Left lung (tissue), 10 donors: ENCODE results near the gene ENKD1. TPM values are rescaled to one million over a fixed set of nuclear protein-coding genes. Genes with fewer than 3 reads are reported as not detected.

Experiments
- ATAC-seq: fragments of 200-7000 bp; cut with Tn5 transposase; one replicate; pipeline ENCODE4 v1.9.1; 2020; ENCODE audit warnings: moderate library complexity
- DNase-seq, 4 donors: peaks; one replicate each; pipeline ENCODE4 v3.0.0-alpha.2; 2013 to 2020
- H3K27ac ChIP-seq, 2 donors: fragments of 200-600 bp; sonication (generic) in 1 of 2; one replicate each; pipeline versions ENCODE4 v1.5.0 to v1.8.0; 2020 to 2021
- H3K27me3 ChIP-seq, 2 donors: fragments of 200-600 bp; sonication (generic) in 1 of 2; one replicate each; pipeline versions ENCODE4 v1.5.0 to v1.8.0; 2020 to 2021
- H3K36me3 ChIP-seq, 2 donors: fragments of 200-600 bp; sonication (generic) in 1 of 2; one replicate each; pipeline versions ENCODE4 v1.5.0 to v1.8.0; 2020 to 2021
- H3K4me1 ChIP-seq, 2 donors: fragments of 200-600 bp; one replicate each; pipeline ENCODE4 v1.8.0; 2021
- H3K4me3 ChIP-seq, 2 donors: fragments of 200-600 bp; sonication (generic) in 1 of 2; one replicate each; pipeline versions ENCODE4 v1.5.0 to v1.8.0; 2020 to 2021; ENCODE audit warnings: mild to moderate bottlenecking in 1 of 2
- H3K9me3 ChIP-seq, 2 donors: fragments of 200-600 bp; sonication (generic) in 1 of 2; one replicate each; pipeline versions ENCODE4 v1.5.0 to v1.8.0; 2020 to 2021
- intact Hi-C, 2 donors: fragments of 100-400 bp; cut with DNase I; formaldehyde crosslinking; loops; one replicate each; pipeline versions ENCODE4 v1.11.2 to v1.14.2; 2022
- polyA plus RNA-seq, 6 donors: library from polyadenylated mRNA; unstranded; fragments of 120-200 nt; gene quantifications; one replicate each; pipeline ENCODE4 v1.2.1, GENCODE V29; 2013; ENCODE audit not compliant: insufficient read length in 6 of 6
- total RNA-seq, 2 donors: library from RNA; stranded (reverse); fragmentation: NEBNext Ultra II Directional; extraction: Animal tissue kit (Norgen Biotek cat#: 25700); gene quantifications; one replicate each; pipeline ENCODE4 v1.2.1, GENCODE V29; 2021
- TF ChIP-seq, protein P1 (sequence below), 2 donors: fragments of 200-600 bp; sonication (generic) in 1 of 2; IDR thresholded peaks; one replicate each; pipeline versions ENCODE4 v1.5.0 to v1.8.0; 2021; ENCODE audit warnings: antibody characterized with exemption in 2 of 2
- donor health status: DM: no; HTN: yes; CAD: no.
- donor health status: DM: no; HTN: no; CAD: no.

The ENKD1 gene
- total and polyA plus RNA-seq, 8 donors: 11.2 to 26.0 (median 22.0) TPM

DNA sequence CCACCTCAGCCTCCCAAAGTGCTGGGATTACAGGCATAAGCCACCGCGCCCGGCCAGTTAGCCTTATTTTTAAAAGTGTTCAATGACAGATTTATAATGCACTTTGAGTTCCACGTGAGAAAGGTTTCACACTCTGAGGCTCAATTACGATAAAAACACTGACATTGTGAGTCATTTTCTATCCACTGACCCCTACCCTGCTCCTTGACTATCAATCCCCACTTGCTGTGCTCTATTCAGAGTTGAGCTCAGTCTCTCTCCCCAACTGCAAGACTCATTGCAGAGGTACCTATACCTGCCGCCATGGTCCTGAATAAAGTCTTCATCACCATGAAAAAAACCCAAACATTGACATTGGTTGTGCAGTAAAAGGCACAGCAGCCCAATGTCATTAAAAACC lies 44.1 kb upstream of the ENKD1 start:
- Histone ChIP-seq H3K9me3 (no peaks in the 10 kb centered on the region), H3K27me3 (no peaks in the 10 kb centered on the region), H3K36me3 (no peaks in the 10 kb centered on the region), H3K27ac (no peak overlapping the region), H3K4me3 (no peak overlapping the region), H3K4me1 (peaks cover 0 to 23% of the 10 kb centered on the region in 2 donors)
- no peak for ATAC-seq
- intact Hi-C loops: no loop called here
- no peak for DNase-seq
- TF ChIP-seq, protein P1, sequence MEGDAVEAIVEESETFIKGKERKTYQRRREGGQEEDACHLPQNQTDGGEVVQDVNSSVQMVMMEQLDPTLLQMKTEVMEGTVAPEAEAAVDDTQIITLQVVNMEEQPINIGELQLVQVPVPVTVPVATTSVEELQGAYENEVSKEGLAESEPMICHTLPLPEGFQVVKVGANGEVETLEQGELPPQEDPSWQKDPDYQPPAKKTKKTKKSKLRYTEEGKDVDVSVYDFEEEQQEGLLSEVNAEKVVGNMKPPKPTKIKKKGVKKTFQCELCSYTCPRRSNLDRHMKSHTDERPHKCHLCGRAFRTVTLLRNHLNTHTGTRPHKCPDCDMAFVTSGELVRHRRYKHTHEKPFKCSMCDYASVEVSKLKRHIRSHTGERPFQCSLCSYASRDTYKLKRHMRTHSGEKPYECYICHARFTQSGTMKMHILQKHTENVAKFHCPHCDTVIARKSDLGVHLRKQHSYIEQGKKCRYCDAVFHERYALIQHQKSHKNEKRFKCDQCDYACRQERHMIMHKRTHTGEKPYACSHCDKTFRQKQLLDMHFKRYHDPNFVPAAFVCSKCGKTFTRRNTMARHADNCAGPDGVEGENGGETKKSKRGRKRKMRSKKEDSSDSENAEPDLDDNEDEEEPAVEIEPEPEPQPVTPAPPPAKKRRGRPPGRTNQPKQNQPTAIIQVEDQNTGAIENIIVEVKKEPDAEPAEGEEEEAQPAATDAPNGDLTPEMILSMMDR (IDR thresholded peaks at IDR 0.05): no peak

DNA sequence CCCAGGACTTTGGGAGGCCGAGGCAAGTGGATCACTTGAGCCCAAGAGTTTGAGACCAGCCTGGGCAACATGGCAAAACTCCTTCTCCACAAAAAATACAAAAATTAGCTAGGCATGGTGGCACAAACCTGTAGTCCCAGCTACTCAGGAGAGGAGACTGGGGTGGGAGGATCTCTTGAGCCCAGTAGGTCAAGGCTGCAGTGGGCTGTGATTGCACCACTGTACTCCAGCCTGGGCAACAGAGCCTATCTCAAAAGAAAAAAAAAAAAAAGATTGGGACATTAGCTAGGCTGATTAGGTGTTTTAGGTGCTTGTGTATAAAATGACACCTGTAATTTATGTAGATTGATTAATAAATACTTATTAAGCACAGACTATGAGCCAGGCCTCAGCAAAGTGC lies 42.5 kb upstream of the ENKD1 start:
- ATAC-seq (no peak), DNase-seq (no peak)
- H3K27me3 ChIP-seq: no peaks in the 10 kb centered on the region
- TF ChIP-seq, protein P1 (IDR thresholded peaks at IDR 0.05): no peak
- intact Hi-C loops: no loop called here
- H3K27ac ChIP-seq: no peak overlapping the region
- H3K4me1 ChIP-seq: peaks cover 0 to 11% of the 10 kb centered on the region in 2 donors
- H3K9me3 ChIP-seq: no peaks in the 10 kb centered on the region
- H3K36me3 ChIP-seq: no peaks in the 10 kb centered on the region
- no peak overlapping the region for H3K4me3 ChIP-seq

DNA sequence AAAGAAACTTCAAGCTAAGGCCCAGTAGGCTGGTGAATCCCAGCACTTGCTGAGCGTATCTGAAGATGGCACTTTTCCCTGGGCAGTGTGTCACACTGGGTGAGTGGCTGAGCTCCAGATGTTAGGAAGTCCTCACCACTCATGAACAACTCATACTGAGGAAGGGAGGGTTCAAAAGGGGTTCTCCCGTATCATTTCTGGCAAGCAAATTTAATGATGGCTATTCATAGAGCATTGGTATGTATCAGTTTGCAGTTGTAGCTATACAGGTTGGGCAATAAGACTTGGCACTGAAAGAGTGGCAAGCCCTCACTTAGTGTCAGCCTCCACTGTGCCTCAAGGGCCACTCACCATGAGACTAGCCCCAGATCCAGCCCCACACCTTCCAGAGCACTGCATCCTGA lies 41.8 kb upstream of the ENKD1 start:
- Histone ChIP-seq H3K4me3 (no peak overlapping the region), H3K36me3 (no peaks in the 10 kb centered on the region), H3K27me3 (no peaks in the 10 kb centered on the region), H3K9me3 (no peaks in the 10 kb centered on the region), H3K4me1 (peaks cover 0 to 9% of the 10 kb centered on the region in 2 donors), H3K27ac (no peak overlapping the region)
- intact Hi-C loops: no loop called here
- DNase-seq: no peak
- TF ChIP-seq, protein P1 (IDR thresholded peaks at IDR 0.05): no peak
- ATAC-seq: peak; percentile 66

- Histone ChIP-seq H3K27ac (no peak overlapping the region), H3K27me3 (no peaks in the 10 kb centered on the region), H3K36me3 (no peaks in the 10 kb centered on the region), H3K9me3 (no peaks in the 10 kb centered on the region), H3K4me1 (peaks cover 0 to 5% of the 10 kb centered on the region in 2 donors), H3K4me3 (no peak overlapping the region)
- no peak for ATAC-seq
- intact Hi-C loops: no loop called here
- TF ChIP-seq, protein P1 (IDR thresholded peaks at IDR 0.05): no peak
- DNase-seq: no peak
Observed at GRCh38 chr16:67707790-67708189, 41.2 kb upstream of the ENKD1 start.

DNA sequence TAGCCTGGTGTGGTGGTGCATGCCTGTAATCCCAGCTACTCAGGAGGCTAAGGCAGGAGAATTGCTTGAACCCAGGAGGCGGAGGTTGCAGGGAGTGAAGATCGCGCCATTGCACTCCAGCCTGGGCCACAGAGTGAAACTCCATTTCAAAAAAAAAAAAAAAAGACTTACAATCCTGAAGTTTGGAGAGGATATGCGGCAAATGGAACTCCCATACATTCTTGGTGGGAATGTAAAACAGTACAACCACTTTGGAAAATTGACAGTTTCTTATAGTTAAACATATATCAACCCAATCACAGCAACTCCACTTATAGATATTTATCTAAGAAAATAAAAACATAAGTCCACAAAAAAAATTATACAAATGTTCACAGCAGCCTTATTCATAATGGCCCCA lies 40.7 kb upstream of the ENKD1 start:
- TF ChIP-seq, protein P1 (IDR thresholded peaks at IDR 0.05): no peak
- Histone ChIP-seq H3K27ac (no peak overlapping the region), H3K9me3 (no peaks in the 10 kb centered on the region), H3K36me3 (no peaks in the 10 kb centered on the region), H3K4me1 (peaks cover 0 to 5% of the 10 kb centered on the region in 2 donors), H3K27me3 (no peaks in the 10 kb centered on the region), H3K4me3 (no peak overlapping the region)
- no peak for ATAC-seq
- intact Hi-C loops: no loop called here
- DNase-seq: no peak
